K562 (cell line): Measurements from ENCODE around the gene LIPT2. TPM values are rescaled to one million over a fixed set of nuclear protein-coding genes. Genes with fewer than 3 reads are reported as not detected.

Experiments
- ATAC-seq: fragments of 200-7000 bp; cut with Tn5 transposase; 3 replicates; pipeline ENCODE4 v1.9.1; 2020; ENCODE audit warnings: moderate library complexity
- BruUV-seq: library from RNA; stranded (reverse); fragments of 400-500 nt; replicated peaks from 2 replicates; lab custom pipeline; 2021; lab: Mats Ljungman, UMichigan
- CTCF ChIA-PET: fragments of 300-600 bp; formaldehyde crosslinking; extraction: SDS; loops from one replicate; lab custom pipeline; 2021; ENCODE audit warnings: low intra/inter-chr PET ratio; lab: Yijun Ruan, JAX
- POLR2A ChIA-PET: fragments of 300-600, 350-650 bp; sonication (Branson Sonifier 250); formaldehyde crosslinking; extraction: SDS; loops from one replicate; lab custom pipeline; 2021; ENCODE audit warnings: antibody characterized with exemption, inconsistent platforms; lab: Yijun Ruan, JAX
- DNase-seq, 4 experiments: peaks; one replicate each; pipeline versions ENCODE4 v3.0.0 to v3.0.0-alpha.2; 2011 to 2018; ENCODE audit warnings: low spot score in 3 of 4, mixed read lengths in 3 of 4; ENCODE audit errors: extremely low read depth in 1 of 4
- FAIRE-seq: peaks from 2 replicates; lab custom pipeline; 2011; peaks lifted over from hg19 to GRCh38; lab: Jason Lieb, UNC
- H2AFZ ChIP-seq: 2 replicates; pipeline ENCODE4 v1.6.0; 2011; ENCODE audit warnings: low read depth, low read length, control low read depth, inconsistent platforms
- H3K27ac ChIP-seq: fragments of 200-600 bp; 3 replicates; pipeline ENCODE4 v1.8.0; 2011; ENCODE audit warnings: low read depth, mild to moderate bottlenecking, control low read depth, inconsistent platforms, low read length, moderate library complexity, mixed read lengths; ENCODE audit errors: extremely low read depth
- H3K27me3 ChIP-seq, 2 experiments: fragments of 300-600 bp in 1 of 2; 2 replicates in 1 of 2; 3 replicates in 1 of 2; pipeline versions ENCODE4 v1.6.0 to v1.8.0; 2011; ENCODE audit warnings: inconsistent platforms in 2 of 2, low read length in 2 of 2, mild to moderate bottlenecking in 1 of 2, mixed read lengths in 1 of 2, moderate library complexity in 1 of 2; ENCODE audit not compliant: control insufficient read depth in 2 of 2, insufficient read depth in 2 of 2
- H3K36me3 ChIP-seq: fragments of 300-600 bp; 3 replicates; pipeline ENCODE4 v1.8.0; 2011; ENCODE audit warnings: mild to moderate bottlenecking, low read length, inconsistent platforms; ENCODE audit not compliant: control insufficient read depth, insufficient read depth
- H3K4me1 ChIP-seq, 2 experiments: fragments of 200-600 bp in 1 of 2; replicated peaks in 1 of 2; 2 replicates in 1 of 2; 3 replicates in 1 of 2; pipeline versions ENCODE4 v1.5.1 to v1.8.0; 2011; ENCODE audit warnings: inconsistent platforms in 2 of 2, low read length in 2 of 2, mild to moderate bottlenecking in 1 of 2, mixed read lengths in 1 of 2, moderate library complexity in 1 of 2; ENCODE audit not compliant: control insufficient read depth in 2 of 2, insufficient read depth in 2 of 2
- H3K4me2 ChIP-seq: 2 replicates; pipeline ENCODE4 v1.6.1; 2011; ENCODE audit warnings: low read length, control low read depth, inconsistent platforms, mixed read lengths; ENCODE audit not compliant: insufficient read depth
- H3K4me3 ChIP-seq: fragments of 200-600 bp; sonication (generic), shearing (Covaris generic); 2 replicates; pipeline ENCODE4 v1.5.1; 2016; ENCODE audit warnings: control low read depth, inconsistent platforms
- H3K79me2 ChIP-seq: fragments of 200-600 bp; 3 replicates; pipeline ENCODE4 v1.8.0; 2011; ENCODE audit warnings: low read length, inconsistent platforms; ENCODE audit not compliant: control insufficient read depth, insufficient read depth
- H3K9ac ChIP-seq, 2 experiments: 2 replicates each; pipeline versions ENCODE4 v1.6.0 to v1.6.1; 2011; ENCODE audit warnings: low read depth in 2 of 2, low read length in 2 of 2, control low read depth in 1 of 2, inconsistent platforms in 1 of 2, mild to moderate bottlenecking in 1 of 2, mixed read lengths in 1 of 2; ENCODE audit not compliant: insufficient read depth in 1 of 2
- H3K9me1 ChIP-seq: one replicate; pipeline ENCODE4 v1.6.0; 2011; ENCODE audit warnings: inconsistent platforms, mild to moderate bottlenecking, low read length, moderate library complexity; ENCODE audit not compliant: control insufficient read depth, insufficient read depth
- H3K9me3 ChIP-seq: replicated peaks from 2 replicates; pipeline ENCODE4 v1.5.1; 2011; ENCODE audit warnings: low read depth, low read length, inconsistent platforms; ENCODE audit not compliant: control insufficient read depth, insufficient read depth
- H4K20me1 ChIP-seq: replicated peaks from 2 replicates; pipeline ENCODE4 v1.6.1; 2011; ENCODE audit warnings: low read length, inconsistent platforms, mixed read lengths; ENCODE audit not compliant: control insufficient read depth, insufficient read depth
- CAMTA2 ChIP-seq: fragments of 250-450 bp; sonication (Bioruptor Pico); conservative IDR thresholded peaks from 2 replicates; pipeline ENCODE4 v1.5.1; 2022
- KDM4B ChIP-seq, 2 experiments: fragments of 450-650 bp in 1 of 2; sonication (generic) in 1 of 2; IDR thresholded peaks; 2 replicates each; pipeline ENCODE4 v1.6.1; 2016 to 2017; ENCODE audit warnings: borderline replicate concordance in 2 of 2, antibody characterized with exemption in 1 of 2, low read depth in 1 of 2, mild to moderate bottlenecking in 1 of 2
- MAX ChIP-seq: sonication (generic); formaldehyde crosslinking; IDR thresholded peaks from 2 replicates; pipeline ENCODE4 v1.9.0; 2022; ENCODE audit warnings: mild to moderate bottlenecking, missing genetic modification reagents
- SPI1 ChIP-seq: IDR thresholded peaks from 2 replicates; pipeline ENCODE4 v1.6.1; 2011; ENCODE audit warnings: low read depth, low read length, control low read depth, borderline replicate concordance
- SRSF7 ChIP-seq: fragments of 200-400 bp; formaldehyde crosslinking; optimal IDR thresholded peaks from 2 replicates; pipeline ENCODE3; 2017; ENCODE audit warnings: mild to moderate bottlenecking, low read depth, low read length
- TCF3 ChIP-seq: sonication (generic); formaldehyde crosslinking; IDR thresholded peaks from 2 replicates; pipeline ENCODE4 v1.4.0; 2020; ENCODE audit warnings: mild to moderate bottlenecking, missing genetic modification reagents
- TEAD4 ChIP-seq, 2 experiments: sonication (generic) in 1 of 2; formaldehyde crosslinking in 1 of 2; IDR thresholded peaks; 2 replicates each; pipeline versions ENCODE4 v1.6.1 to v1.8.0; 2012 to 2022; ENCODE audit warnings: borderline replicate concordance in 1 of 2, inconsistent platforms in 1 of 2, low read length in 1 of 2, mild to moderate bottlenecking in 1 of 2, missing genetic modification reagents in 1 of 2
- YY1 ChIP-seq, 3 experiments: IDR thresholded peaks; 2 replicates each; pipeline ENCODE4 v1.6.1; 2011; ENCODE audit warnings: low read length in 2 of 3, mild to moderate bottlenecking in 2 of 3, moderate library complexity in 2 of 3, borderline replicate concordance in 1 of 3, control low read depth in 1 of 3, low read depth in 1 of 3; ENCODE audit not compliant: insufficient read depth in 3 of 3, insufficient replicate concordance in 2 of 3, control insufficient read depth in 1 of 3, insufficient read length in 1 of 3; ENCODE audit errors: extremely low read depth in 1 of 3
- ZNF551 ChIP-seq: fragments of 250-450 bp; sonication (Bioruptor Pico); IDR thresholded peaks from 2 replicates; pipeline ENCODE4 v1.5.0; 2021; ENCODE audit warnings: mild to moderate bottlenecking, moderate library complexity
- WGBS: fragments of 100-300 bp; shearing (Covaris generic); methylation state at CpG from one replicate; pipeline ENCODE4 v1.1.6; 2016; ENCODE audit warnings: low coverage, mixed read lengths; ENCODE audit not compliant: insufficient coverage; ENCODE audit errors: missing lambda C conversion rate; 5-methylcytosine and 5-hydroxymethylcytosine counted together
- in situ Hi-C: fragments of 300-500 bp; cut with MboI; formaldehyde crosslinking; loops from 4 replicates; pipeline ENCODE4 v1.15.0; 2018; ENCODE audit warnings: inconsistent platforms, mixed read lengths
- intact Hi-C: fragments of 100-400 bp; cut with micrococcal nuclease; formaldehyde crosslinking; loops from 2 replicates; pipeline ENCODE4 v1.14.2; 2022
- polyA plus RNA-seq, 8 experiments: library from polyadenylated mRNA; depleted of rRNA in 4 of 8; stranded (reverse) in 5 of 8; unstranded in 3 of 8; fragments of >200 nt; fragmentation: Nextera tagmentation in 2 of 8; fragmentation: Illumina TruSeq in 1 of 8; extraction: Ambion mirVana in 2 of 8; extraction: Trizol in 1 of 8; gene quantifications; 2 replicates each; pipeline versions ENCODE4 v1.2.1 to v1.2.3, GENCODE V29; 2011 to 2014; ENCODE audit warnings: inconsistent platforms in 1 of 8, missing spikeins in 1 of 8
- total RNA-seq, 7 experiments: library from RNA; depleted of rRNA in 6 of 7; stranded (reverse); fragments of >200 nt in 6 of 7; fragmentation: Illumina TruSeq in 2 of 7; extraction: Trizol in 2 of 7; gene quantifications; 2 replicates each; pipeline versions ENCODE4 v1.2.1 to v1.2.3, GENCODE V29; 2011 to 2021; ENCODE audit warnings: low replicate concordance in 1 of 7

The LIPT2 gene
- total and polyA plus RNA-seq, 9 of the 15 experiments (the other 6 are each of a cell fraction or from before 2014, with no cell fraction given): 1.00 to 5.2 (median 3.5) TPM

GRCh38 chr11:74487875-74488274 is 5.6 kb downstream of the LIPT2 start (continued):
- no peak for TF ChIP-seq ZNF551
- peak in 2 of 3 experiments; percentile 18 to 64 for TF ChIP-seq YY1 (IDR thresholded peaks at IDR 0.05; ENCODE audit: borderline replicate concordance in 1 of 3, control insufficient read depth in 1 of 3, extremely low read depth in 1 of 3, insufficient read depth in 3 of 3, insufficient read length in 1 of 3, insufficient replicate concordance in 2 of 3, low read depth in 1 of 3, low read length in 2 of 3)

- no TSS peak for BruUV-seq
- DNase-seq (no peak), FAIRE-seq (no peak), ATAC-seq (peak; percentile 65; the same call in 1 of the 3 replicates)
- Histone ChIP-seq H2AFZ (peak overlapping the region; percentile 72), H3K9me1 (no peaks in the 10 kb centered on the region), H4K20me1 (no peaks in the 10 kb centered on the region), H3K36me3 (no peaks in the 10 kb centered on the region), H3K9me3 (no peaks in the 10 kb centered on the region; the same call in 1 of the 2 replicates), H3K4me2 (no peak overlapping the region), H3K79me2 (no peaks in the 10 kb centered on the region), H3K9ac (no peak overlapping the region), H3K27ac (no peak overlapping the region), H3K27me3 (no peaks in the 10 kb centered on the region), H3K4me3 (no peak overlapping the region), H3K4me1 (peaks cover 0 to 4% of the 10 kb centered on the region in 2 experiments; a peak in 2 of 5 replicates)
- intact Hi-C loops: loop anchor here (5.0 kb wide), 1 partner anchor 34 kb away; no protein-coding TSS in a partner anchor
- no peak for TF ChIP-seq CAMTA2 (CRISPR knock-in tag)
- peak; percentile 60; the same call in 1 of the 2 replicates for TF ChIP-seq SPI1
- TF ChIP-seq TCF3: peak; percentile 30
- TF ChIP-seq TEAD4 (IDR thresholded peaks at IDR 0.05; ENCODE audit: low read length): peak; percentile 33; the same call in 1 of the 2 replicates
- no peak for TF ChIP-seq TEAD4 (CRISPR knock-in tag; IDR thresholded peaks at IDR 0.05; ENCODE audit: borderline replicate concordance)
- 0 out of 2 replicates have a peak, but pooled peaks have one; percentile 46 for TF ChIP-seq MAX (CRISPR knock-in tag)
- TF ChIP-seq SRSF7: no peak
- no peak for TF ChIP-seq KDM4B (IDR thresholded peaks at IDR 0.05; ENCODE audit: borderline replicate concordance in 2 of 2, low read depth in 1 of 2)
- in situ Hi-C loops: no loop called here
- CTCF ChIA-PET: no interaction called here
- POLR2A ChIA-PET: interaction anchor here (0.6 to 2.2 kb wide), 3 partner anchors 10 to 22 kb away, joined by 3 to 12 read pairs (median 3); no protein-coding TSS in a partner anchor
- WGBS: 19% methylated on average over 2 of the region's 2 CpGs
Measured at GRCh38 chr11:74485868-74486267, 7.7 kb downstream of the LIPT2 start.
